HG03342 (cell line): Measurements from ENCODE around the gene LGI4.
"Not testable (repeated sequence)": the region's sequence is repeated elsewhere in the genome, so short reads cannot be mapped to it uniquely, and the experiment has no call there.

ENCODE experiments used
- ATAC-seq: cut with Tn5 transposase; IDR thresholded peaks from one replicate; pipeline ENCODE4 v1.9.1; 2021; ENCODE audit warnings: mild to moderate bottlenecking, moderate library complexity; ENCODE audit not compliant: unreplicated experiment

Gene LGI4

GRCh38 chr19:35107545-35107944 lies 27.3 kb downstream of the LGI4 start:
- no peak for ATAC-seq

DNA sequence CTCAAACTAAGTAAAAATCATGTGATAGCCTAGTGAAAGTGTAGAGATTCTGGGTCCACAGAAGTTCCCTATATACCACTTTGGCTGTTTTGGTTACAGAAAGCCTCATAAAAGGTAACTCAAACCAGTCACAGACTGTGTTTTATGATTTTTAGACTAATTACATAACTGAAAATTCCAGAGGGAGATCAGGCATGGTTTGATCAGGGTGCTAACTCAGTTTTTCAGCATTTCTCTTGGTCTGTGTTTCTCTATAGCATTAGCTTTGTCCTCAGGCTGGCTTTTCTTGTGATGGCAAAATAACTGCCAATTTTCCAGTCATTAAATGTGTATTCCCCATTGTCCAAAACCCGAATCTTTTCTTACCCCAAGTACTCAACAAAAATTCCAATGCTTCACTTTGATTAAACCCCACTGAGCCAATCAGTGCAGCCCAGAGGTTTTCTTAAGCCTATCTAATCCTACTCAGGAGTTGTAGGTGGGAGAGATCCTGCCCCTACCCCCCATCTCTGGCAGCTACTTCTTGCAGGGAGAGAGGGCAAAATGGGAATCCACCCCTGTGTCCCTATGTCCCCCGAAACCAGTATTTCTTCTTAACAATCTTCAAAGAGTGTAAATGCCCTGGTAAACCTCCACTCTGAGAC lies 27.8 kb downstream of the LGI4 start:
- ATAC-seq: no peak

GRCh38 chr19:35106291-35106583 lies 28.6 kb downstream of the LGI4 start:
- ATAC-seq: no peak

DNA sequence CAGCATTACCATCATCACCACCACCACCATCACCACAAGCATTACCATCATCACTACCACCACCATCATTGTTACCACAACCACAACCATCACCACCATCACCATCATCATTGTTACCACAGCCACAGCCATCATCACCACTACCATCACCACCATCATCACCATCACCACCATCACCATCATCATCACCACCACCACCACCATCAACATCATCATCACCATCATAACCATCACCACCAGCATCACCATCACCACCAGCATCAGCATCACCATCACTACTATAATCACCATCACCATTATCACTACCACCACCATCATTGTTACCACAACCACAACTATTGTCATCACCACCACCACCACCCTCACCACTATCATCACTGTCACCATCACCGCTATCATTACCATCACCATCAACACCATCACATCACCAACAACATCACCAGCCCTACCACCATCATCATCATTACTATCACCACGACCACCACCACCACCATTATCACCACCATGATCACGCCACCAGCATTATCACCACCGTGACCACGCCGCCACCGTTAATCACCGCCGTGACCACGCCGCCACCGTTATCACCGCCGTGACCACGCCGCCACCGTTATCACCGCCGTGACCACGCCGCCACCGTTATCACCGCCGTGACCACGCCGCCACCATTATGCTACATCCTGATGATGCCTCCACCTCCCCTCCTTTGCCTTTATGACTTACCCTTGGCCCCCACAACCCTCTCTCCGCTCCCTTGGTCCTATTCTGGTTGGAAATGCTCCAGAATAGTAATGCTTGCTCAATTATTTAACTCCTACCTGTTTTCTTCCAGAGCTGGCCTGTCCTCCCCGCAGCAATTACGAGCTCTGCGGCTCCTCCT lies 29.2 kb downstream of the LGI4 start:
- ATAC-seq: no peak

- ATAC-seq: no peak
Measured at GRCh38 chr19:35105047-35105410, 29.8 kb downstream of the LGI4 start.

DNA sequence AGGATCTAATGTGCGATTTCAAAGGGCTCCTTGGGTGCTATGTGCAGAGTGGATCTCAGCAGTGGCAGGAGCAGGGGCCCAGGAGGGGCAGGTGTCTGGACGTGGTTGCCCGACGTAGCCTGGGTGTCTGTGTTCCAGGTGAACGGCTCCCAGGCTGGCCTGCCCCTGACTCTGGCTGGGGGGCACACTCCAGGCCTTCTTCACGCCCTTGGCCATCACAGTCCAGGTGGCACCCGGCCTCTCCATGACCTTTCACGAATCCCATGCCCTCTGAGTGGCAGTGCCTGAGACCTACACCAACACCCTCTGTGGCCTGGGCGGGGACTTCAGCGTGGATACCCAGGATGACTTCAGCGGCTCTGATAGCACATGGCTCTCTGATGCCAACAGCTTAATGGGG lies 30.5 kb downstream of the LGI4 start:
- ATAC-seq: no peak

GRCh38 chr19:35103614-35104013 lies 31.2 kb downstream of the LGI4 start:
- not testable (repeated sequence) for ATAC-seq

DNA sequence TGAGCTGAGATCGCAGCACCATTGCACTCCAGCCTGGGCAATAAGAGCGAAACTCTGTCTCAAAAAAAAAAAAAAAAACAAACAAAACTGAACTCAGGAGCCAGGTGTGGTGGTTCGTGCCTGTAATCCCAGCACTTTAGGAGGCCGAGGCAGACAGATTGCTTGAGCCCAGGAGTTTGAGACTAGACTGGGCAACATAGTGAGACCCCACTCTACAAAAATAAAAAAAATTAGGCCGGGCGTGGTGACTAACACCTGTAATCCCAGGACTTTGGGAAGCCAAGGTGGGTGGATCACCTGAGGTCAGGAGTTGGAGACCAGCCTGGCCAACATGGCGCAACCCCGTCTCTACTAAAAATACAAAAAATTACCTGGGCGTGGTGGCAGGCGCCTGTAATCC lies 32.9 kb downstream of the LGI4 start:
- not testable (repeated sequence) for ATAC-seq

DNA sequence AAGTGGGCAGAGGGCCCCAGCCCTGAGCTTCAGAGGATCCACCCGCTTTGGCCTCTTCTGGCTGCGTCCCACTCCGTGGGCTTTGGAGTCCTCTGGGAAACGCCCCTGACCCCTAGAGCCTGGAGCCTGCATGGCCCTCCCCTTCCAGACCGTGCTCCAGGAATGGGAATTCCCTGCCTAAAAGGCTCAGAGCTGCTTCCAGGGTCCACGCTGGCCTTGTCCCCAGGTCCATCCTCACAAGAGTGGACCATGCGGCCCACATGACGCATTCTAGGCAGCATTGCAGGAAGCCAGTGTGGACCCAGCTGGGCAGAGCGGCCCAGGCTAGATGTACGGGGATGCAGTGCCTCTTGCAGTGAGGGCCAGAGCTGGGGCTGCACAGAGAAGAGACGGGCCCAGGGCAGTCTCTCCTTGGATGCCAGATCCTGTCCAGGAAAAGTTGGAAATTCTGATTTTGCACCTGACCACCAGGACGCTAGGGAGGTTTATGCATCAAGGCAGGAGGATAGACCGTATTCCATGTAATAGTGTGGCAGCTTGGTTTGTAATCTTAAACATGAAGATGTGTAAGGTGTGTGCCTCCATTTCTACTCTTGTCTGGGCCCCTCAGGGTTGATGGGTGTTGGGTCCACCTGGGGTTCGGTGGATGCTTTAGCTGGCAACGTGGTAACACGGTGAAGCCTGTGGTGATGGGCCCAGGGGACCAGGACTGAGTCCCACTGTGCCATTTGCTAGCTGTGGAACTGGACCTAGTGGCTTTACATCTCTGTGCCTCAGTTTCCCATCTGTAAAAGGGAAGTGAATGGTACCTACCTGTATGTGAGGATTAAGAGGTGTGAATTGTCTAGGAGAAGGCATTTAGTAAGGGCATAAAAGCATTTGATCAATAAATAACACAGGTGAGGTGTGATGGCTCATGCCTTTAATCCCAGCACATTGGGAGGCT lies 34.0 kb downstream of the LGI4 start:
- no peak for ATAC-seq

DNA sequence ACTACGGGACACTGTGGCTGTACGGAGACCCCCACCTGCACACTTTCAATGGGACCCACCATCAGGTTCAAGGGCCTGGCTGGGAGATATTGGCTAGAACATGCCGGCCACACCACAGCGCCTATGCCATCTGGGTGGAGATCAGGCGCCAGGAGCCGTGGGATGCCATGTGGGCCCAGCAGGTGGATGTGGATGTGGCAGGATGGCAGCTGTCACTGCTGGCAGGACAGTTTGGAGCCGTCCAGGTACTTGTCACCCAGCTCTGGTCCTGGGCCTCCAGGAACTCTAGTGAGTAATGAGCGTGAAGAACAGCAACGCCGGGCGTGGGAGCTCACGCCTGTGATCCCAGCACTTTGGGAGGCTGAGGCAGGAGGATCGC lies 35.0 kb downstream of the LGI4 start:
- ATAC-seq: no peak

DNA sequence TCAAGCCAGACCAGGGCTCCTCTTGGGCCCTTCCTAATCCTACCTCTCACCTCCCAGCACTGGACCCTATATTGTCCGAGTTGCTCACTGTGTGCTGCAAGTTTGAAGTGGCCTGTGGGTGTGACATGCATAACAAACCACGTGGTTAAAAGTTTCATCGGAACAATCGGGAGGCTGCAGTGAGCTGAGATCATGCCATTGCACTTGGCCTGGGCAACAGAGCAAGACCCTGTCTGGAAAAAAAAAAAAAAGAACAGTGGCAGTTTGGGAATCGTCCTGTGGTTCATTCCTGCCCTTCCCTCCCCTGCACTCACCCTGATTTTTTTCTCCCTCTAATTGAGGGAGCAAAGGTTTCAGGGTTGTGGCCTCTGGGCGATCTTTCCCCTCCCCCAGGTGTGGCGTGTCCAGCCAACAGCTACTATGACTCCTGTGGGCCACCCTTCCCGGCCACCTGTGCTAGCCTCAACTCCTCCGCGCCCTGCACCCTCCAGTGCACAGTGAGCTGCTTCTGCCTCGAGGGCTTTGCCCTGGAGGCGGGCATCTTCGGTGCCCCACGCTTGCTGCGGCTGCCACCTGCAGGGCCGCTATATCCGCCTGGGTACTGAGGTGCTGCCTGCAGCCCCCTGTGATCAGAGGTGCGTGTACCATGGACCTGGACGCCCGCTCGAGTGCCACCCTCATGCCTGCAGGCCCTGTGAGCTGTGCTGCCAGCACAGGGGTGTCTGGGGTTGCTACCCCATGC lies 35.5 kb downstream of the LGI4 start:
- no peak for ATAC-seq

DNA sequence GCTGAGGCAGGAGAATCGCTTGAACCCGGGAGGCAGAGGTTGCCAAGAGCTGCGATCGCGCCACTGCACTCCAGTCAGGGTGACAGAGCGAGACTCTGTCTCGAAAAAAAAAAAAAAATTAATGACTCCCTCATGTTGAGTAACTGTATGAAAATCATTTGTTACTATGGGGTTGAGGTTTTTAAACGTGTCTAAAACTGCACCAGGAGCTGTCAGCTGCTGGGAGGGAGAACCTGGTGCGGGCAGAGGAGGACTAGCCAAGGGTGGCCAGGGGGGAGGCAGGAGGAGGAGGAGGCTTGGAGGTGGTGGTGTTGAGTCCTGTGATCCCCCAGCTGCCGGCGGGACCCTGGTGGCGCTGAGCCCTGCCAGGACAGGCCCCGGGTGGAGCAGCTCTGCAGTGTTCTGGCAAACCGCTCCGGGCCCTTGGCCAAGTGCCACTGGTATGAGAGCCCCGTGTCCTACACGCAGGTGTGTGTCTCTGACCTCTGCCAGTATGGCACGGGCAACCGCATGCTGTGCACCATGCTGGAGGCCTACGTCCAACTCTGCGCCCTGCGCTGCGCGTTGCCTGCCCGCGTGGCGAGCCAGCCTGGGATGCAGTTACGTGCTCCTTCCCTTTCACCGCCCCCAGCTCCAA lies 36.3 kb downstream of the LGI4 start:
- ATAC-seq: no peak

GRCh38 chr19:35095667-35096368 lies 39.0 kb downstream of the LGI4 start:
- ATAC-seq: no peak

DNA sequence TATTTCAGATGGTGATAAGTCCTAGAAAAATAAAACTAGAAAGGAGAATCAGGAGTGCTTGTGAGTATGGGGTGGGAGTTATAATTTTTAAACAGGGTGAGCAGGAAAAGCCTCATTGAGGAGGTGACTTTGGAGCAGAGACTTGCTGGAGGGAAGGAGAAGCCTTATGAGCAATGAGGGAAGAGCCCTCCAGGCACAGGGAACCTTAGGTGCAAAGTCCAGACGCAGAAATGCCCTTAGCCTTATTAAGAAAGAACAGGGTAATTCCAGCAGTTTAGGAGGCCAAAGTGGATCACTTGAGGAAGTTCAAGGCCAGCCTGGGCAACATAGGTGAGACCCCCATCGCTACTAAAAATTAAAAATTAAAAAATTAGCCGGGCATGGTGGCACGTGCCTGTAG lies 40.2 kb downstream of the LGI4 start:
- ATAC-seq: no peak

DNA sequence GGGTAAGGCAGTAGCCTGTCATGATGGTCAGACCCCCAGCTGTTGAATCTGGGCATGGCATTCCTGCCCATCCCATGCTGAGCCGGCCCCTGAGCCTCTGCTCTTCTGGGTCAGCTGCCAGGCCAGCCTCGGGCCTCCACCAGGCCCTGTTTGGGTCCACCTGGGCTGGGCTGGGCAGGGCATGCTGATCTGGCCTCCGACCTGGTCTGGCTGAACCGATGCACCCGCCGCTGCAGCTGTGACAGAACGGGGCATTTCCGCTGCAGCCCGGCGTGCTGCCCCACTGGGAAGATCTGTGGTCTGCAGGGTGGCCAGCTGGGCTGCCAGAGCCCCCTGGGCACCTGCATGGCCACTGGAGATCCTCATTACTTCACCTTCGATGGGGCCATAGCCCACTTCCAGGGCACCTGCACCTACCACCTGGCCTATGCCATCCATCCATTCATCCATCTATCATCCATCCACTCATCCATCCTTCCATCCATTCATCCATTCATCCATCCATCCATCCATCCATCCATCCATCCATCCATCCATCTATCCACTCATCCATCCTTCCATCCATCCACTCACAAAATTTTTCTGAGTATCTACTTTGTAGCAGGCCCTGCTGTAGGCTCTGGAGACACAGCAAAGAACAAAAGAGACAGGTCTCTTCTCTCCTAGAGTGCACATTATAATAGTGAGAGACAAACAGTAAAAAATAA lies 40.8 kb downstream of the LGI4 start:
- no peak for ATAC-seq

DNA sequence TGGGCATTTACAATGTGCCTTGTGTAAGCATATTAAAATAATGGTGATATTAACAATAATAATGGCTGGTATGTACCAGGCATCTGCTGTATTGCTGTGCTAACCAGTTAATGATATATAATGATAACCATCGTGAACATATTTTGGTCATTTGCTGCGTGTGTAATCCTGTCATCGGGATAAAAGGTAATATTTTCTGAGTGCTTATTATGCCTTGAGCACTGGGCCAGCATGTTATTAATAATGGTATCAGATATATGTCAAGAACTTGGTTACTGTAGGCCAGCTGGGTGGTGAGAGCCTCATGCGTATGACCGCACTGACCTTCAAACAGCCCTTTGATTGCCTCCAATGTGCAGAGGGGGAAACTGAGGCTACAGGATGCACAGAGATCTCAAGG lies 41.4 kb downstream of the LGI4 start:
- no peak for ATAC-seq

GRCh38 chr19:35090506-35091214 lies 44.2 kb downstream of the LGI4 start:
- ATAC-seq: no peak

DNA sequence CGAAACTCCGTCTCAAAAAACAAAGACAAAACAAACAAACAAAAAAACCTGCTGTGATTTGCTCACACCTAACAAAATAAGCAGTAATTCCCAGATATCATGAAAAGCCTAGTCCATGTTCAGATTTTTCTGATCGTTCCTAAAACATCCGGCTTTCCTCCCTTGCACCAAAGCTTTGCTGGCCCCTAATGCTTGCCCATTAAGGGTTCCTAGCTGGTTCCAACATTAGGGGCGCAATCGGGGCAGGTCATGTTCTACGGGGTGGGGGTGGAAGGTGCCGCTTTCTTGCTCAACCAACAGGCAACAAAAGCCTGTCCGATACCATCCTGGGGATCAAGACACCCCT lies 44.7 kb downstream of the LGI4 start:
- ATAC-seq: no peak

- no peak for ATAC-seq
Measured at GRCh38 chr19:35089554-35089953, 45.3 kb downstream of the LGI4 start.
